GM21786 (cell line): ENCODE measurements around the gene SKP1.

ENCODE experiments used
- ATAC-seq: cut with Tn5 transposase; IDR thresholded peaks from one replicate; pipeline ENCODE4 v1.9.1; 2021; ENCODE audit not compliant: unreplicated experiment

Gene SKP1

DNA sequence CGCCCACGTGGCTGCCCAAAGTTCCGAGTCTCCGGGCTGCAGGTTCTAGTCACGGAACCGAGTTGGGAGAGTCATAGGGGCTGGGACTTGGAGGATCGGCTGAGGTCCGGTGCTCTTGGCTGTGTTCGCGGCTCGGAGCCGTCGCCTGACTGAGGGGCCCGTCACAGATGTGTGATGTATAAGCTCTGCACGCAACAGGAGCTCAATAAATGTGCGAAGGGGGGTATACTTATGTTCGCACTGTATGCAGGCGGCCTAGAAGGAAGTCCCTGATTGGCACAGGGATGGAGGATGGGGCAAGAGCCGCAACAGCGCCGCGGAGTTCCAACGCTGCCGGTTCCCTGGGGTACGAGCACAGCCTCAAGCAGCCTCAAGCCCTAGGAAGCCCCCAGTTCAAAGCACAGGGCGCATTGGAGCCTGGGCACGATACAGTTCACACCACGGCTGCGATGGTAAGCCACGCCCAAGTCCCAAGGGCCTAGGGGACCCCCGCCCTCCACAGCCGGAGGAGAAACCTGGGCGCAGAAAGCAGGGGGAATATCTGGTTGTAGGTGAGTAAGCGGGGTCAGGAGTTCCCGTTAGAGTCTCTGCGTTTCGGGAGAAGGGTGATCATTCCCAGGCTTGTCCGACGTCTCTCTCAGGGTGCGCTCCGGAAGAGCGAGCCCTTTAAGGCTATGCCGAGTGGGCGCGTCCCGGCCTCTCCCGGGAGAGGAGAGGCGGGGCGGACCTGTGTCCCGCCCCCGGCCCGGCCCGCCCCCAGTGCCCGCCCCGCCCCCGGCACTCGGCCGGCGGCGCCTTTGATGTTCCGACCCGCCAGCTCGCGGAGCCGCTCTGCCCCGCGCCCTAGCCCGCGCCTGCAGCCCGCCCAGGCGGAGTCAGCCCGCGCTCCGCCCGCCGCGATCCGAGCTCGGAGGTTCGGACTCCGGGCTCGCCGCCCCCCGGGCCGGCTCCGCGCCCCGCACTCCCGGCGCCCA, 62.6 kb downstream of the SKP1 start, which contains the start of gene TCF7:
TCF7 (plus strand) TSS at position 780 of the 974 bp plus-strand sequence. CDS start 226 bp downstream, outside the sequence.
- ATAC-seq, result peak; percentile 76

GRCh38 chr5:134113363-134113889, 63.3 kb downstream of the SKP1 start:
- ATAC-seq, result no peak

GRCh38 chr5:134112726-134113362, 63.9 kb downstream of the SKP1 start:
- ATAC-seq, result no peak

- ATAC-seq, result no peak
Observed at GRCh38 chr5:134111741-134112647, 64.8 kb downstream of the SKP1 start.

- ATAC-seq, result no peak
Observed at GRCh38 chr5:134110382-134110781, 66.4 kb downstream of the SKP1 start.

GRCh38 chr5:134107779-134108178, 69.0 kb downstream of the SKP1 start:
- ATAC-seq, result no peak

- no peak for ATAC-seq
Observed at GRCh38 chr5:134106991-134107701, 69.6 kb downstream of the SKP1 start.

- ATAC-seq, result no peak
Observed at GRCh38 chr5:134103998-134104654, 72.6 kb downstream of the SKP1 start.

DNA sequence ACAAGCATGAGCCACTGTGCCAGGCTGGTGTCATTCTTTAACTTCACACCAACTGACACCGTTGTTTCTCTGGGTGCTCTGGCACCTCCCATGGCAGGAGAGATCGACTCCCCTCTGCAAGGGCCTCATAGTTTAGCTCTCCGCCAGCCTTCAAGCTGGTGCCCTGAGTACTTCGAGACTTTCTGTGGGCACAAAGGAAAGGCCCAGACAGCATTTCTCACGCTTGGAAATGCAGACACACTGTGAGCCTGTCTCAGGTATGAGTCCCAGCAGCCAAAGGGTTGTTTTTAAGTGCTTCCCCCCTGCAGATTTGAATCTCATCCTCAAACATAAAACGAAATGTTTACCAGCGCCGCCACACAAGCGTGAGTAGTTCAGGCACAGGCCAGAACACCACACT, 73.4 kb downstream of the SKP1 start:
- no peak for ATAC-seq

GRCh38 chr5:134101686-134102439, 74.9 kb downstream of the SKP1 start:
- no peak for ATAC-seq

- peak; percentile 80 for ATAC-seq
Observed at GRCh38 chr5:134100283-134101091, 76.3 kb downstream of the SKP1 start.

DNA sequence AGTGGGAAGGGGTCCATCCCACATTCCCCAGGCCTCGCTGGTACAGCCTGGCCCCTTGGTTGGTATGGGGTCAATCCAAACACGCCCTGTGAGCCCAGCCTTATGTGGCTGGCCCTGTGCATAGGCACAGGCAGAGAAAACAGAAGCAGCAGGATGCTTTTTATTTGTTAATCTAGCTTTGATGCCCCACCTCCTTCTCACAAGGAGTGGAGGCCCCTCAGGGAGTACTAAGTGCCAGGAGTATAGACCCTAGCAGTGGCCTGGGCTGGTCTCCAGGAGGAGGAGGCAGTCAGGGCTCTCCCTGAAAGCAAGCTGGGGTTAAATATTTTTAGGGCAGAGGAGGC, 76.8 kb downstream of the SKP1 start:
- ATAC-seq, result no peak

GRCh38 chr5:134099288-134099872, 77.4 kb downstream of the SKP1 start:
- ATAC-seq, result no peak
